AG04449 (cell line): ENCODE data around the gene CYP2S1.

Experiments used
- CTCF ChIA-PET: fragments of 350-600 bp; formaldehyde crosslinking; extraction: SDS; loops from one replicate; lab custom pipeline; 2021; ENCODE audit warnings: antibody characterized with exemption; lab: Yijun Ruan, JAX
- POLR2A ChIA-PET: fragments of 400-600, 350-600 bp; formaldehyde crosslinking; extraction: SDS; loops from one replicate; lab custom pipeline; 2020; ENCODE audit warnings: antibody characterized with exemption, inconsistent platforms; lab: Yijun Ruan, JAX
- DNase-seq: peaks from one replicate; pipeline ENCODE4 v3.0.0-alpha.2; 2010; ENCODE audit warnings: low read depth, low spot score
- H3K4me3 ChIP-seq: 2 replicates; pipeline ENCODE4 v1.5.1; 2011; ENCODE audit warnings: low read depth, mild to moderate bottlenecking, control low read depth, low read length
- TF ChIP-seq, protein P1 (sequence below): IDR thresholded peaks from one replicate; pipeline ENCODE4 v1.5.1; 2011; ENCODE audit warnings: mild to moderate bottlenecking, moderate library complexity, low read length, control low read depth, inconsistent platforms; ENCODE audit not compliant: insufficient read depth; ENCODE audit errors: missing control alignments

The CYP2S1 gene

DNA sequence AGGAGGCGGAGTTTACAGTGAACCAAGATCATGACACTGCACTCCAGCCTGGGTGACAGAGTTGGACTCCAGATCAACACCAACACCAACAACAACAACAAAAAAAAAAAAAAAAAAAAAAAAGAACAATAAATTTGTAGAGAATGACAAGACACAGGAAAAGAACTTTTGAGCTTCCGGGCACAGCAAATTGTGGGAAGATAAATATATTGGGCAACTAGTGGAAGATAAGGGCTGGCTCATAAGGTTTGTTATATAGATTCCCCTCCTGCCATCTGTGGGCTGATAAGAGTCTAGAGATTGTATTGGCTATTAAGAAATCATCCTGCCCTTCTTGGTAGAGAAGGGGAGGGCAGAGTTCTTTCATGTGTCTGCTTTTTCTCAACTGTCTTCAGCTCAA is 33.1 kb upstream of the CYP2S1 start:
- H3K4me3 ChIP-seq, result no peak overlapping the region
- no peak for DNase-seq
- ChIA-PET CTCF (no interaction called here), POLR2A (no interaction called here)
- TF ChIP-seq, protein P1, sequence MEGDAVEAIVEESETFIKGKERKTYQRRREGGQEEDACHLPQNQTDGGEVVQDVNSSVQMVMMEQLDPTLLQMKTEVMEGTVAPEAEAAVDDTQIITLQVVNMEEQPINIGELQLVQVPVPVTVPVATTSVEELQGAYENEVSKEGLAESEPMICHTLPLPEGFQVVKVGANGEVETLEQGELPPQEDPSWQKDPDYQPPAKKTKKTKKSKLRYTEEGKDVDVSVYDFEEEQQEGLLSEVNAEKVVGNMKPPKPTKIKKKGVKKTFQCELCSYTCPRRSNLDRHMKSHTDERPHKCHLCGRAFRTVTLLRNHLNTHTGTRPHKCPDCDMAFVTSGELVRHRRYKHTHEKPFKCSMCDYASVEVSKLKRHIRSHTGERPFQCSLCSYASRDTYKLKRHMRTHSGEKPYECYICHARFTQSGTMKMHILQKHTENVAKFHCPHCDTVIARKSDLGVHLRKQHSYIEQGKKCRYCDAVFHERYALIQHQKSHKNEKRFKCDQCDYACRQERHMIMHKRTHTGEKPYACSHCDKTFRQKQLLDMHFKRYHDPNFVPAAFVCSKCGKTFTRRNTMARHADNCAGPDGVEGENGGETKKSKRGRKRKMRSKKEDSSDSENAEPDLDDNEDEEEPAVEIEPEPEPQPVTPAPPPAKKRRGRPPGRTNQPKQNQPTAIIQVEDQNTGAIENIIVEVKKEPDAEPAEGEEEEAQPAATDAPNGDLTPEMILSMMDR, result no peak

- TF ChIP-seq, protein P1, result no peak
- POLR2A ChIA-PET, result no interaction called here
- H3K4me3 ChIP-seq, result no peak overlapping the region
- CTCF ChIA-PET, result no interaction called here
- no peak for DNase-seq
These were observed 31.1 kb upstream of the CYP2S1 start for GRCh38 chr19:41161903-41162302.

GRCh38 chr19:41166944-41167804 is 25.8 kb upstream of the CYP2S1 start:
- POLR2A ChIA-PET, result no interaction called here
- CTCF ChIA-PET, result no interaction called here
- H3K4me3 ChIP-seq, result no peak overlapping the region
- TF ChIP-seq, protein P1, result no peak
- no peak for DNase-seq

DNA sequence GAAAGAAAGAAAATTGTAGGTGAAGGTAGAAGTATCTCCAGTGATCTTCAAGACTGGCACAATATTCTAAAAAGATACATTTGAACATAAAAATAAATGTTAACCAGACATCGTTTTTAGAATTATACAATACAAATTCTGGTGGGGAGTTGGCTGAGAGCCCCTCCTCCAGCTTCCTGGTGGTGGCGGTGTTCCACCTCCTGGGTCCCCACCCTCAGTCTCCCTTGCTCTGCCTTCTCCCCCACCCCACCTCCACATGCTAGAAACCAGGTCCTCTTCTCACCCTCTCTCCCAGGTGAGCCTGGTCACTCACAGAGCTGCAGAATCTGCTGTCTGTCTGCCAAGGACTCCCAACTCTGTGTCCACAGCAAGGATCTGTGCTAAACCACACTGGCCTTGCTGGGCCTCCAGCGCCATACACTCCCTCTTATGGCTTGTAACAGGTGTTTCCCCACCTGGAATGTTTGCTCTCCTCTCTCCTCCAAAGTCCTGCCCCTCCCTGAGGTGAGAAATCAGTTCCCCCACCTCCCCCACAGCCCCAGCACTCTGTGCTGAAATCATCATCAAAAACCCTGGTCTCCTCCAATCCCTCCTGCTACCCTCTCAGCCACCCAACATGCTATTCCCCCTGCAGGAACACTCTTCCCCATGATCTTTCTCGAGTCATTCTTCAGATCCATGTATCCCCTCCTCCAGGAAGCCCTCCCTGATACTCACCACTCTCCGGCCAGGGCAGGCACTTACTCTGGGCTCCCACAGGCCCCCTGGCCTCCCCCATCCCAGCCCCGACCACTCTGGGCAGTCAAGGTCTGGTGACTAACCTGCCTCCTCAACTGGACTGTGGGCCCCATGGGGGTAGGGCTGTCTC is 20.5 kb upstream of the CYP2S1 start:
- CTCF ChIA-PET, result no interaction called here
- POLR2A ChIA-PET, result no interaction called here
- TF ChIP-seq, protein P1, result no peak
- DNase-seq, result no peak
- no peak overlapping the region for H3K4me3 ChIP-seq

DNA sequence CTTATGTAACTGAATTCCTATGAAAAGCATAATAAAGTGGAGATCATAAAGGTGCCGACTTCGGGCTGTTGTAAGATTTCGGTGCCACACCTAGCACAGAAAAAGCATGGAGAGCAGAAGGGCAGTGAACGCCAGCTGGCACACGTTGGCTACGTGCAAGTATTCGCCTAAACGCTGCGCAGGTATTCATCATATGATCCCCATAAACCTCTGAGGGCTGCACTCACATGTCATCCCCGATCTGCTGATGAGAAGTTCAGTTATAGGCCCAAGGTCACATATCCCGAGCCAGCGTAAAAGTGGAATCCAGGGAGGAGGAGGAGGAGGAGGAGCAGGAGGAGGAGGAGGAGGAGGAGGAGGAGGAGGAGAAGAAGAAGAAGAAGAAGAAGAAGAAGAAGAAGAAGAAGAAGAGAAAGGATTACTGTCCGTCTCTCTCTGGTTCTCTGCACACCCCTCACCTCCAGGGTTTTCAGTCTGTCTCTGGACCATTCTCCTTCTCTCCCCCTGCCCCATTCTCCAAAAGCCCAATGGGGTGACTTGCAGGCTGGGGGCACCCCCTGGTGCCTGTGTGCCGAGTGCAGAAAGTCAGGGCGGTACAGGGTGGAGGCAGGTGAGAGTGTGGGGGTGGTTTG is 18.6 kb upstream of the CYP2S1 start:
- TF ChIP-seq, protein P1, result no peak
- no peak overlapping the region for H3K4me3 ChIP-seq
- ChIA-PET POLR2A (no interaction called here), CTCF (no interaction called here)
- no peak for DNase-seq
